ENCODE data around the gene OR1N2. TPM values are rescaled to one million over a fixed set of nuclear protein-coding genes. Genes with fewer than 3 reads are reported as not detected.

OR1N2 gene
- total RNA-seq, 1 experiment from 2014 or later: not detected

DNA sequence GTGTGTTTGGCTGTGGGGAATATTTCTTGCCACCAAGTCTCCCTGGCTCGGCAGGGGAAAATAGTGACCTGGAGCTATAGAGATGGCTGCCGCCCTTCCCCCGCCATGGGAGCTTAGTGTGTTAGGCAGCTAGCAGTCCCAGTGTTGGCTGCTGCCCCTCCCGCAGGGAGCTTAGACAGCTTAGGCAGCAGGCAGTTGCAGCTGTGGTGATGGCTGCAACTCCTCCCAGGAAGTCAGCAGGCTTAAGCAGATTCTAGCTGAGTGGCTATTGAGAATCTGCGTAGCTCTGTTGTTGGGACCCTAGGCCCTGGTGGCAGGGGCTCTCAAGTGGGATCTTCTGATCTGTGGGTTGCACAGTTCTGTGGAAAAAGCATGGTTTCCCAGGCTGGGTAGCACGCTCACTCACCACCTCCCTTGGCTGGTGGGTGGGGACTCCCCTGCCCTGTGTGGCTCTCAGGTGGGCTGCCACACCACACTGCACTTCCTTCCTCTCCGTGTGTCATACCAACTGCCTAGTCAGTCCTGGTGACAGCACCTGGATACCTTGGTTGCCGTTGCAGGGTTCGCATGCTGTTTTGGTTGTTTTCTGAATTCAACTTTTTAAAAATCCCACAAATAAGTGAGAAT is 9.3 kb downstream of the OR1N2 start:
- peaks cover 48% of the 10 kb centered on the region for H3K9me3 ChIP-seq (ENCODE audit: control insufficient read depth, low read depth, low read length)
- DNase-seq: peak; percentile 75
- no peak overlapping the region for H3T11ph ChIP-seq (ENCODE audit: low read length)
- Mint-ChIP-seq H3K27ac (no peak overlapping the region), H3K4me3 (no peak overlapping the region), H3K9me3 (peaks cover 71 to 82% of the 10 kb centered on the region in 2 experiments), H3K27me3 (ENCODE audit: low read depth) (no peaks in the 10 kb centered on the region; the same call in 1 of the 2 replicates), H3K4me1 (no peaks in the 10 kb centered on the region), H3K36me3 (ENCODE audit: insufficient read depth in 1 of 3, low read depth in 3 of 3) (peaks cover 5 to 27% (median 6%) of the 10 kb centered on the region in 3 experiments; a peak in 5 of 7 replicates)
- no peak overlapping the region for H3K4ac ChIP-seq (ENCODE audit: low read depth, low read length)
- no peak overlapping the region for H2AK5ac ChIP-seq (ENCODE audit: insufficient read length, low read length)
- H2BK15ac ChIP-seq (ENCODE audit: low read depth, low read length): no peak overlapping the region
- no CpG with 5 or more reads among the region's 9 CpGs for WGBS (ENCODE audit: extremely low coverage, insufficient read length, low lambda C conversion rate)
- TF ChIP-seq, protein P1, sequence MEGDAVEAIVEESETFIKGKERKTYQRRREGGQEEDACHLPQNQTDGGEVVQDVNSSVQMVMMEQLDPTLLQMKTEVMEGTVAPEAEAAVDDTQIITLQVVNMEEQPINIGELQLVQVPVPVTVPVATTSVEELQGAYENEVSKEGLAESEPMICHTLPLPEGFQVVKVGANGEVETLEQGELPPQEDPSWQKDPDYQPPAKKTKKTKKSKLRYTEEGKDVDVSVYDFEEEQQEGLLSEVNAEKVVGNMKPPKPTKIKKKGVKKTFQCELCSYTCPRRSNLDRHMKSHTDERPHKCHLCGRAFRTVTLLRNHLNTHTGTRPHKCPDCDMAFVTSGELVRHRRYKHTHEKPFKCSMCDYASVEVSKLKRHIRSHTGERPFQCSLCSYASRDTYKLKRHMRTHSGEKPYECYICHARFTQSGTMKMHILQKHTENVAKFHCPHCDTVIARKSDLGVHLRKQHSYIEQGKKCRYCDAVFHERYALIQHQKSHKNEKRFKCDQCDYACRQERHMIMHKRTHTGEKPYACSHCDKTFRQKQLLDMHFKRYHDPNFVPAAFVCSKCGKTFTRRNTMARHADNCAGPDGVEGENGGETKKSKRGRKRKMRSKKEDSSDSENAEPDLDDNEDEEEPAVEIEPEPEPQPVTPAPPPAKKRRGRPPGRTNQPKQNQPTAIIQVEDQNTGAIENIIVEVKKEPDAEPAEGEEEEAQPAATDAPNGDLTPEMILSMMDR (conservative IDR thresholded peaks at IDR 0.05): no peak
- no peak overlapping the region for H4K5ac ChIP-seq (ENCODE audit: insufficient read length, low read depth, low read length)
- no peak overlapping the region for H2BK120ac ChIP-seq (ENCODE audit: low read depth, low read length, poor library complexity, severe bottlenecking)
- H4K8ac ChIP-seq (replicated peaks; ENCODE audit: insufficient read length, low read depth, low read length): no peak overlapping the region
- H3K18ac ChIP-seq (ENCODE audit: insufficient read length, low read depth, low read length): no peak overlapping the region
- no peaks in the 10 kb centered on the region for H3K79me1 ChIP-seq (ENCODE audit: insufficient read depth, low read depth, low read length, poor library complexity, severe bottlenecking)
- no peak overlapping the region for H3K14ac ChIP-seq (ENCODE audit: insufficient read depth, low read length)
- H2BK12ac ChIP-seq (ENCODE audit: insufficient read length, low read depth, low read length): no peak overlapping the region
- no peaks in the 10 kb centered on the region for H3K27me3 ChIP-seq (ENCODE audit: insufficient read depth, low read length)
- H2BK5ac ChIP-seq (ENCODE audit: insufficient read length, low read length): no peak overlapping the region
- H3K56ac ChIP-seq (ENCODE audit: insufficient read length, low read depth, low read length): no peak overlapping the region
- H4K20me1 ChIP-seq (ENCODE audit: control insufficient read depth, insufficient read depth, insufficient read length): no peaks in the 10 kb centered on the region
- H3K9ac ChIP-seq (ENCODE audit: extremely low read depth, insufficient read length, low read length): no peak overlapping the region
- no peak overlapping the region for H3K23ac ChIP-seq (ENCODE audit: insufficient read length, low read depth, low read length)
- H3K4me2 ChIP-seq (ENCODE audit: insufficient read depth, insufficient read length, low read length): no peak overlapping the region
- H3K4me1 ChIP-seq (ENCODE audit: insufficient read depth, low read length): no peaks in the 10 kb centered on the region
- no peak overlapping the region for H3K27ac ChIP-seq (ENCODE audit: insufficient read length, low read depth, low read length)
- H4K91ac ChIP-seq (ENCODE audit: insufficient read length, low read depth, low read length): no peak overlapping the region
- no peak overlapping the region for H2AFZ ChIP-seq (ENCODE audit: low read length)
- no peak overlapping the region for H2BK20ac ChIP-seq (ENCODE audit: low read depth, low read length, poor library complexity, severe bottlenecking)
- H3K79me2 ChIP-seq (ENCODE audit: insufficient read depth, low read length): no peaks in the 10 kb centered on the region
- no peaks in the 10 kb centered on the region for H3K23me2 ChIP-seq (ENCODE audit: insufficient read length, low read depth, low read length, poor library complexity, severe bottlenecking)

Data from H9 (cell line).